Measurements from ENCODE around the gene HOXD13. TPM values are rescaled to one million over a fixed set of nuclear protein-coding genes. Genes with fewer than 3 reads are reported as not detected.

The HOXD13 gene
- total RNA-seq, 1 donor from 2014 or later: not detected

DNA sequence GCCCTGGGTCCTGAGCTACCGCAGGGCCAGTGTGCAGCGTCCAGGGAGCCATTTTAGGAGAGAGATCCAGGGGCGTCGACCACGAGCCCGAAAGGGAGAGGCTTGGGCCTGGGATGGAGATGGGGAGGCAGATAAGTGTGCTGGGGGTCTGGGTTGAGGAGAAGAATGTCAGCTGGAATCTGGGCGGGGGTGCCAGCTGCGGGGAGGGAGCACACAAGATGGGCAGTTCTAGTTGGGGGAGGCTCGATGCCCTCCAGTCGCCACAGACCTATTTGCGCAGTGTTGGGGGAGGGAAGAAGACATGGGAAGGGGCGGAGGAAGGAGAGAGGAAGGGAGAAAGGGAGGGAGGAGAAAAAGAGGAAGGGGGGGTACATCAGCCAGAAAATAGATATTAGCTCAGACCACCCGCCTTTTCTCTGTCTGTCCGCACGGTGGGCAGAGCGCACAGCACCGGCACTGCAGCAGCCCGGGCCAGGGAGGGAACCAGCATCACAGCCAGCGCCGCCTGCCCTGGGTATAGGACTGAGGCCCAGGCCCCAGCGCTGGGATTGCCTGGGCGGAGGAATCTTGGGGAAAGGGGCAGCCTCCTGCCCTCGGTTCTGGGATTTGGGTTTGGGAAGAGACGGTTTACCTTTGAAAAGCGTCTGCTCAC, 12.7 kb downstream of the HOXD13 start:
- no peak for DNase-seq (ENCODE audit: low read depth in 2 of 2)

DNA sequence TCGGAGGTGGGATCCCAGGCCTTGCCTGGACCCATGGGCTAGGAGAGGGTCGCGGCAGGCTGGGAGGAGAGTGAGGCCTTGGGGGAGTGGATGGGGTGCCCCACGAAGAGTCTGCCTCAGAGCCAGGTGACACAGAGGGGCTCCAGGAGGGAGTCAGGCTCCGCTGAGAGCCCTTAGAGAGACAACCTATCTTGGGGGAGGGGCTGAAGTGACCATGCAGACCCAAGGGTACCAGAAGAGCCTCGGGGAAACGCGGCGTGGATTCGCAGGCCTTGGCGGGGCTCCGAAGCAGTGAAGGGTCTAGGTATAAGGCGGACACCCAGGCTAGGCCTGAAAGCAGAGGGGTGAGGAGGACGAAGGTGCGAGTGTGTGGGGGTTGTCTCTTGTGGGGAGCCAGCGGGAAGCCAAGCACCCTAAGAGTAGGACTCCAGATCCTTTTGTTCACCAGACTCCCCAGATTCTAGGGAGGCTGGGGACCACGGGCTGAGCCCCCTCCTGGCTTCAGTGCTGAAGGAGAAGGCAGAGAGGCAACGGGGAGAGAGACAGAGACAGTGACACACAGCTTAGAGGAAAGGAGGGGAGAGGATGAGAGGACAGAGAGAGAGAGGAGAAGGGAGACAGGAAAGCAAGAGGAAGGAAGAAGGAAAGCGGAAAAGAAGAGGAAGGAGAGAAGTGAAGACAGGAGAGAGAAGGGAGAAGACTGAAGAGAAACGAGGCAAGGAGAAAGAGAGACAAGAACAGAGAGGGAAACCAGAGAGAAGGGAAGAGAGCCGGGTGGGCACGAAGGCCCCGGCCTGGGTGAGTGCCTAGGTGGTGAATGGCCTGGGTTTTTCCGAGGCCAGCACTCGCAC, 13.4 kb downstream of the HOXD13 start:
- DNase-seq (ENCODE audit: low read depth in 2 of 2): no peak

DNA sequence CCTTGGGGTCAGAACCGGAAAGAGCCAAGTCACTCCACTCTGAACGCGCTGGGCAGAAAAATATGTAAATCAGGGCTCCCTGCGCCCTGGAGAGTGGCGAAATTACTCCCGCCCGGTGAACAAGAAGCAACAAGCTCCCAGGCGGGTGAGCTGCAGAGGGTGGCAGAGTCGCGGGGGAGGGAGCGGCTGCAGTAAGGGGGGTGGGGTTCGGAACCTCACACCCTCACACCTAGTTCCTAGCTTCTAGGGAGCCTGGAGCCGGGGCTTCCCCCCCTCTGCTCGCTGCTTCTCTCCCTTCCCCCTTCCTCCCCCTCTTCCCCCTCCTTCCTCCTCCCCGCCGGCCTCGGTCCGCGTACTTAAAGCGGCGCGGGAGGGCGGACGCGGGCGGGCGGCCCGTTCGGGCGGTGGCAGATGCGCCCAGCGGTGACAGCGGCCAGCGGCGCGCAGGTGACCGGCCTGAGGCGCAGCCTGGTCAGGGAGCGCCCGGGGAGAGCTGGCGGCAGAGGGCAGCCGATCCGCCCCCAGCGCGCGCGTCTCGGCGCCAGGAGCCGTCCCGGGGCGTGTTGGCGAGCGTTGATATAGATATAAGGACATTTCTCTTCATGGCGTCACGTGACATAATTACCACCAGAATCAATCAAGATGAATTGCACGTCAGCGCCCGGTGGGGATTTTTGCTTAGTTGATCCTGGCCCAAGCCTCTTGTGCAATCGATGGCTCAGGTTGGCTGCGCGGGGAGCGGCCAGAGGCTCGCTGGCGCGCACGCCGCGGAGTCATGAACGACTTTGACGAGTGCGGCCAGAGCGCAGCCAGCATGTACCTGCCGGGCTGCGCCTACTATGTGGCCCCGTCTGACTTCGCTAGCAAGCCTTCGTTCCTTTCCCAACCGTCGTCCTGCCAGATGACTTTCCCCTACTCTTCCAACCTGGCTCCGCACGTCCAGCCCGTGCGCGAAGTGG, 14.3 kb downstream of the HOXD13 start, which contains the start of gene HOXD11:
TSS of gene HOXD11 (plus strand) at position 700 of the 959 bp plus-strand sequence. CDS start at position 776, 76 bp downstream.
- DNase-seq (ENCODE audit: low read depth in 2 of 2): peak in 1 of 2 donors; percentile 56

DNA sequence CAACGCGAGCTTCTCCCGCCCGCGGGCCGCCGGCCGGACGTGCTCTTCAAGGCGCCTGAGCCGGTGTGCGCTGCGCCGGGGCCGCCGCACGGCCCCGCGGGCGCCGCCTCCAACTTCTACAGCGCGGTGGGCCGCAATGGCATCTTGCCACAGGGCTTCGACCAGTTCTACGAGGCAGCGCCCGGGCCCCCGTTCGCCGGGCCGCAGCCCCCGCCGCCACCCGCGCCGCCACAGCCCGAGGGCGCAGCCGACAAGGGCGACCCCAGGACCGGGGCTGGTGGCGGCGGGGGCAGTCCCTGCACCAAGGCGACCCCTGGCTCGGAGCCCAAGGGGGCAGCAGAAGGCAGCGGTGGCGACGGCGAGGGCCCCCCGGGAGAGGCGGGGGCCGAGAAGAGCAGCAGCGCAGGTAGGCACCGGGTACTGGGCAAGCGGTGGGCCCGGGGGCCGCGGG, 15.2 kb downstream of the HOXD13 start:
- no peak for DNase-seq (ENCODE audit: low read depth in 2 of 2)

DNA sequence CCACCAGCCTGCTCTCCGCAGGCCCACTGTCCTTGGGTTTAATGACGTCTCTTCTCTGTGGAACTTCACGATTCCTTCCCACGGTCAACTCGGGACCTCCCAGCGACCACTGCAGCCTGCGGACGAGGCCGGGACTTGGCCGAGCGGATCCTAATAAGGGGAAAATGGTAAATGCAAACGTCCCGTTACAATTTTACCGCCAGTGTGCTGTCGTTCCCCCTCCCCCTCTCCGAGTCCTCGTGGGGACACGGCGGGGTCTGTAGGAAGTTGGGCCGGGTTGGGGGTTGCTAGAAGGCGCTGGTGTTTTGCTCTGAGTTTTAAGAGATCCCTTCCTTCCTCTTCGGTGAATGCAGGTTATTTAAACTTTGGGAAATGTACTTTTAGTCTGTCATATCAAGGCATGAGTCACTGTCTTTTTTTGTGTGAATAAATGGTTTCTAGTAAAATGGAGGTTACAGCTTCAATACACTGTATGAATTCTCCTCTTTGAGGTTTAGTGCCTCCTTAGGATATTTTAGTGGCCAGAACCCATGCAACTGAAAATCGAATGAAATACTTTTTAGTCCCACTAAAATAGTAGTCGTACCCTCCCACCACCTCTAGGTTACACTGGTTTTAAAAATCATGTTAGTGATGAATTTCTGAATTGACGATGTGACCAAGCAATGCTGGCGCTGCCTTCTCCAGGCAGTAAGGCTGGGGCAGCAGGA, 16.8 kb downstream of the HOXD13 start:
- DNase-seq (ENCODE audit: low read depth in 2 of 2): no peak

DNA sequence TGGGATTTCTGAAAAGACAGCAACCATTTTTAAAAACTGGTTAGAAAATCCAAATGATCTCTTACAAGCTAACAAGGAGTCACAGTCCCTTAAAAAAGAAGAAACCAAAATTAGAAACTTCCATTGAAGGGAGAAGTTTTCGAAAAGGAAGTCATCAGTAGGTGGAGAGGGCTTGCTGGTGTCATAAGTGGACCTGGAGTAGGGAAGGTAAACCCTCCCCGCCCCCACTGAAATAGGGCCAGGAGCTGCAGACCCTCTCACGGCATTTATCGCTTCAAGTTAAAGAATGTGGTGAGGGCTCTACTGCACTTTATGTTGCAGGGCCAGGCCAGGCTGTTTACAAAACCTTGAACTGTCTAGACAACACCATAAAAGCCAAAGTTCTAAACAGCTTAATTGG, 17.4 kb downstream of the HOXD13 start:
- no peak for DNase-seq (ENCODE audit: low read depth in 2 of 2)

DNA sequence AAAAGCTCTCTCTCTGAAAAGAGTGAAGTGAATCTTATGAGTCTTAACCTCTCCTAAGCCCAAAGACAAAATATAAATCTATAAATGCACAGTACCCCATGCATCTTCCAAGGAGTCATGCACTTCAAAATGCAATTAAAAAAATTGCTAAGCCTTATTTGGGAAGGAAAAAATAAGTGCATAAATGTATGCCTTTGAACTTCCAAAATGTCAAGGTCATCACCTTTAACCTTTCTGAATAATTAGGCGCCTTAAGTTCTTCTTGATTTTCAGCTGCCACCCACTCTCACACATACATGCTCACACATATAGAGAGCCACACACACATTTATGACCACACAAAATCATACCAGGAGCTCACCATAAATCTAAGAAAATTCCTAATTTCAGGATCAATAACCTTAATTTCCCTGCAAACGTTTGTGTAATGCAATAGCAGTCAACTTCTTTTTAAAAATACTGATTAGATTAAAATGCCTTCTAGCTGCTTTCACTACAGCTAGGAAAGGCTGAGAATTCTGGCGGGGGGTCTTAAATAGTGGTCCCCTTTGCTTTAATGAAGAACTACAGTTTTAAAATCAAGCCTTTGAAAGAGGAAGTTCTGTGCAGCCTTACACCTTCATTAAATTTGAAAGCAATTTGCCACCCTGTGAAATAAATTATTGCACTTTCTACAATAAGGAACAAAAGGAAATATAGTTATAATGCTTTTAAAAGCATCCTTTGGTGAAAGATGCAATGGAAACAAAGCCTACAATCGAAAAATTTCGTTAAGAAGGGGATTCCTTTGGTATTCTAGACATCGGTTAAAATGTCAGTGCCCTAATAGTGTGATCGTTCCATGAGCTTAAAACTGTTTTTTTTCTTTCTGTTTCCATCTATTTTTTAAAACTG, 18.1 kb downstream of the HOXD13 start:
- no peak for DNase-seq (ENCODE audit: low read depth in 2 of 2)

DNA sequence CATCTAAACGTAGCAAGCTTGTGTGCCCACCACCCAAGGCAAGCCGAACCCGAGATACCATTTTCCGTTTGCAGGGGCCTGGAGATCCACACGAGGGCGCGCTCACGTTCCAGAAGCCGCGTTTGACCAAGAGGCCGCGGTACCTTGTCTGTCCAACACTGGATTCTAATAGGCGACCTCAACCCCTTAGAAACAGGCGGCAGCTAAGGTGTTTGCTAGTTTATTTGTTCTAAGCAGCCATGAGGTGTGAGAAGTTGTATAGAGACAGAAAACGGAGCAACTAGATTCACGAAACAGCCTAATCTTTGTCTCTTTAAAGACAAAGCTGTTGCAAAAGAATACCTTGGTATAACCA, 18.8 kb downstream of the HOXD13 start:
- DNase-seq (ENCODE audit: low read depth in 2 of 2): peak in 1 of 2 donors; percentile 84

DNA sequence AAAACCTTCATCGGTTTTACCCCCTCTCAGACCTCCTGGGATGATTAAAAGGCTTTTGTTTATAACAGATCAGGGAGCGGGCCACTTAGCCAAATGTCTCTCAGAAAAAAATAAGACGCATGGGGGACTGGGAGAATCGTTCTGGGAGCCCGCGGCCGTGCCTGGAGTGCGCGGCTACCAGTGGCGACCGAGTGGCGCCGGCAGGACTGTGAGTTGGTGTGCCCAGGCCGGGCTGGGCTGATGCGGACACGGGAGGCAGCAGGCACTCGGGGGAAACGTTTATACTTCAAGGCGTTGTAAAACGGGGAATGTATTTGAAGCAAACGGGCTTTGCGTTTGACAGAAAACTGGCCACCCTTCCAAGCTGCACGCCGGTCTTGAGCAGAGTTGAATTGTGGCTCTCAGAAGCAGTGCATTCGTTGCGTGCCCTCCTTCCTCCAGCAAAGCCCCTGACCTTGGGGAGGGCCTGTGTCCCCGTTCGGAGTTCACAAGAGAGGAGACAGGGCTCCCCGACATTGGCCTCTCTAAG, 19.4 kb downstream of the HOXD13 start:
- no peak for DNase-seq (ENCODE audit: low read depth in 2 of 2)

DNA sequence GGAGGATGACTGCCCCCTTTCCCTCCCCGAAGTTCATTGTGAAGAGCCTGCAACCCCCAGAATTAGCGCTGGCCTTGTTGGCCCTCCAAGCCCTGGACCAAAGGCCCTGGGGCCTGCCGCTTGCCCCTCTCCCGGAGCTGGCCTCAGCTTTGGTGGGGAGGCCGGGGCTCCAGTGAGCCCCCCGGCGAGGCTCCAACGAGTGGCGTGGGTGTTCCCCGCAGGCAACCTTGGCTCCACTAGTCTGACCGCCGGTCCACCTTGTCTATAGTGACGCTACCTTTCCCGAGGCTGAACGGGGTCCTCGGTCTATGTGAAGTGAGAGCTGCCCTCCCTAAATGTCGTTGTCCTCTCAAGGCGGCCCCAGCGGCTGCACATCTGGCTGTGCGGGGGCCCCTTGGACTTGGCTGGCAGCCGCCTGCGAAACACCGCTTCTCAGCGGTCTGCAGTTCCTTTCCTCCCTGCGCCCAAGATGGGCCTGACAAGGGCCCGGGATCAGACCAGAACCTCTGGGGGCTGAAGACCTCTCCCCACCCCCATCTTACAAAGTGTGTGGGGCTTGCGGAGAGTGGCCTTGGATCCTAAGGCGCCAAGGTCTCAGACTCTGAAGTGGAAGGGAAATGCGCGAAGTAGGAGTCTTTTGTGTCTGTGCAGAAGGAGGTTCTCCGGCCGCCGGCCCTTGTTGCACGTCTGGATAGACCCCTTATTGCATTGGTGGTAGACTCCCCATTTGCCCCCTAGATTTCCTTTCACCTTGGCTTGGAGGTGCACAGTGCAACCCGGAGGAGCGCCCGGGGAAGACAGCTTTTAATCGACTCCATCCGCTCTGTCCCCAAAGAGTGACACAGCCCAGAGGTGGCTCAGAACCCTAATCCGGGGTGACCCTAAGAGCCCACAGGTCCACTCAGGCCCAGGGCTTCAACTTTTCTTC, 20.1 kb downstream of the HOXD13 start:
- DNase-seq (ENCODE audit: low read depth in 2 of 2): no peak

DNA sequence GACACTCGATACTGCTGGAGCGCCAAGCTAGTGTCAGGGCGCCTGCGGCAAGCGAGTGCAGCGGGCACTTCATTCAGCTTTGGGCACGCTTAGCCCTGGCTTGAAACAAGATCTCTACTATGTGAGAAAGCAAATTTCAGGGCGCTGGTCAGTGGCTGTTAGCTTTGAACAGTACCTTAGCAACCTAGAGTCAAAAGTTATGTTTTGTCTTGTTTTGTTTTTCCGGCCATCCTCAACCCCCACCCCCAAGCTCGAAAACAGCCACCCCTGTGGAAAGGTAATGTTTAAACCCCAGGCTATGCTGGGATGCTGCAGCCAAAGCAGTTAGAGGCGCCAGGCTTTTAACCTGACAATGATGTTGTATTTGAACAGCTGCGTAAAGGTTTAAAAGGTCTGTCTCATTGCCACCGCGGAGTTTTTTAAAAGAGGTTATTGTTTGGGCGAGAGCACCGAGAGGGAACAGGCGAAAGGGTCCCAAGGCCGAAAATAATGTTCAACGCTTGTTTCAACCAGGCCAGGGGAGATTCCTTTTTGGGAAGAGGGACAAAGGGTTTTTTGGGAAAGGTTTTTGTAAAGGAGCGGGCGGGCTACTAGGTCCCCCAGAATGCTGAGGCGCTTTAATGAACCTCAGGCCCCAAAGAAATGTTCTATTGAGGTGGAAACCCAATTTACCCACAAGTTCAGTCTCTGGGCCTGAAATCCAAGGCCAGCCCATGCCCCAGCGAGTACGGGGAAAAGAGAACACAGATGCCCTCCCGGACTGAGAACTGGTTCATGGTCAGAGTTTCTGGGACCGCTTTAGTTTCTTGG, 21.8 kb downstream of the HOXD13 start:
- DNase-seq (ENCODE audit: low read depth in 2 of 2): peak in 1 of 2 donors; percentile 32

DNA sequence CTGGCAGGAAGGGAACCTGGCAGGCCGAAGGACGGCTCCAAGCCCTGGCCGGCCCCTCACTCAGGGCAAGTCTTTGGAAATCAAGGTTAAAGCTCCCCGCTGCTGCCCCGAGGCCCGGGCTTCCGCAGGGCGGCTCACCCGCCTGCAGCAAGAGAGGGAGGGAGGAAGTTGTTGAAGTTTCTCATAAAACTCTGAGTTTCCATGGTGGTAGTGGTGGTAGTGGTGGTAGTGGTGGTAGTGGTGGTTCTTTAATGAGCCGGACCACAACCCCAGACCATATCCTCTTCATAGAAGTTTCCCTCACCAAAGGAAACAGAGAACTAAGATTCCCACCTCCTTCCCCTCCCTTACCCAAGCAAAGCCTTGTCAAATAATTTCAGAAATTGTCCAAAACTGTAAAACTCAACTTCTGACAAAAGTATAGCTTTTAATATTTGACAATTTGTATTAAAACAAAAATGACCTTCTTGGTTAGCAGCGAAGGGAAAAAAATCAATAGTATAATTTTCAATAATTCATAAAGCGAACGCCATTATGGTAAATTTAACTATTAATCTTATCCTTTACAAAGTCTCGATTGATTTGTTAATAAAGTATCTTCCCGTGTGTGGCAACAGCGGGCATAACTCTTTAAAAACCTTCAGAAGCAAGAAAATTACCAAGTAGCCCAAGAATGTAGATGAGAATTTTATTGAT, 22.6 kb downstream of the HOXD13 start:
- DNase-seq (ENCODE audit: low read depth in 2 of 2): no peak

DNA sequence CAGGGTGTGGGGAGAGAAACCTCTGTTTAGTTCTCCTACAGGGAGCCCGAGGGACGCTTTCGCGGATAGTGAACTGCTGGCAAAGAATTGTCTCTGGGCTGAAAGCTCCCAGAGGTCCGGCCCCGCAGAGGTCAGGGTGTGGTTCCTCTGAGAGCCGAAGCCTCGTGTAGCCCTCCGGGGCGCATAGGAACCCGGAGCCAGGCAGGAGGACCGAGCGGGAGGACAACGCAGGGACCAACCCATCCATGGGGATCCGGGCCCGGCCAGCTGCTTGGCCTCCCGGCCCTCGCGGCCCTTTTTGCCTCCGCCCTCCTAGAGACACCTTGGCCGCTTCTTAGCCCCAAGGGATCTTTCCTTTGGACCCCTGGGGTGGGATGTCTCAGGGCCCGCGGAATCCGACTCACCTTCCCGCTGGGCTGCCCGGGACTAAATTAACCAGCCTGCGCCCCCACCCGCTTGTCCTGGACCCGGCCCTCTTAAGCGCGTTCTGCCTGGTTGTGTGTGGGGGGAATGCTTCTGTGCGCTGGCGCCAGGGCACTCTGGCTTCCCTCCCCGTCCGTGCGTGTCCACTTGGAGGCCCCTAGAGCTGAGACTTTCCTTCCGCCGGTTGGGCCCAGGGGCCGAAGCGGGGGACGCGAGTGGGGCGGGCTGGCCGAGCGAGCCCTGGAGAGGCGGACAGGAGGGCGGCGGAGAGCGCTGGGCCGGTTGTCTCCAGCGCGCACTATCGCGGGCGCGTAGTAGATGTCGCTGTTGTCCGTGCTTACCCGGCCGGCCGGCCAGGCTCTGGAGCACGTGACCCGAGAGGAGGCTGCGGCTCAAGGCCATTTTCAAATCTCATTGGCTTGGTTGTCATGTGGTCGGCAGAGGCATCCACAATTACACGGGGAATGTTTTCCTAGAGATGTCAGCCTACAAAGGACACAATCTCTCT, 23.6 kb downstream of the HOXD13 start, which contains the start of gene HOXD10:
TSS of gene HOXD10 (plus strand) at position 896 of the 931 bp plus-strand sequence. CDS start 56 bp downstream, outside the sequence.
- peak; percentile 93 to 98 for DNase-seq (ENCODE audit: low read depth in 2 of 2)

DNA sequence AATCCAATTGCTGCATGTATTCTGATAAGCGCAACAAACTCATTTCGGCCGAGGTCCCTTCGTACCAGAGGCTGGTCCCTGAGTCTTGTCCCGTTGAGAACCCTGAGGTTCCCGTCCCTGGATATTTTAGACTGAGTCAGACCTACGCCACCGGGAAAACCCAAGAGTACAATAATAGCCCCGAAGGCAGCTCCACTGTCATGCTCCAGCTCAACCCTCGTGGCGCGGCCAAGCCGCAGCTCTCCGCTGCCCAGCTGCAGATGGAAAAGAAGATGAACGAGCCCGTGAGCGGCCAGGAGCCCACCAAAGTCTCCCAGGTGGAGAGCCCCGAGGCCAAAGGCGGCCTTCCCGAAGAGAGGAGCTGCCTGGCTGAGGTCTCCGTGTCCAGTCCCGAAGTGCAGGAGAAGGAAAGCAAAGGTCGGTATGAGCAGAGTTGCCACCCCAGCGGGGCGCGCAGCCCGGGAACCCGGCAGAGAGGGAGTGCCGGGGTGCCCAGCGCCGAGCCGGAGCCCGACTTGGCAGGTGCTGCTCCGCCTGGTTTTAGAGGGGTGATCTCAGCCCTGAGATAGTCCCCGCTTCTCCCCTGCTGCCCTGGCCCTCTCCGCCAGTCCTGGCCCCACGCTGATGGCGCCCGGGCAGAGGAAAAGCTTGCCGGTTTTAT, 24.8 kb downstream of the HOXD13 start:
- DNase-seq (ENCODE audit: low read depth in 2 of 2): peak in 1 of 2 donors; percentile 68

DNA sequence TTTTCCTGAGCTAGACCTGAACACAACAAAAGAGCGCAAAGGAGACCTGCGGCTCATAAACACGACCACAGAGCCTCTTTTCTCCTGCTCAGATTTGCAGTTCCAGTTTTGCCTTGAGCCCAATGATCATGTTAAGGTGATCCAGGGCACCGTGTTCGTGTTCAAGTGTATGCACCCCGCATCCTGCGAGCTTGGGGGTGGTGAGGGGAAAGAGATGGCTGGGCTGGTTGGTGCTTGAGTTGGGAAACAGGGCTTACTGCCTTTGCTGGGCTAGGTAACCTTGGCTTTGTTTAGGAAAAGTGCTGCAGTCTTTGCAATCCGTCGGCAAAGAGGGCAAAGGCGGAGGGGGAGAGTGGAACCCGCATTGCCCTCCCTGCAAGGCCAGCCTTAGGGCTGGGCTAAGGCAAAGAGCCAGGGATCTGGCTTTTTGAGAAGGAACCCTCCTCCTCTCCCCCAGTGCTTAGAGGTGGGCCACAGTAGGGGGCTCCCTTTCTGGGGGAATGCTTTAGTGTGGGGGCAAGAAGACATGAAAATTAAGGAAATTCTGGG, 25.4 kb downstream of the HOXD13 start:
- peak in 1 of 2 donors; percentile 29 for DNase-seq (ENCODE audit: low read depth in 2 of 2)
